K562 (cell line): ENCODE measurements around the gene CD19. TPM values are rescaled to one million over a fixed set of nuclear protein-coding genes. Genes with fewer than 3 reads are reported as not detected.

Experiments used
- ATAC-seq: fragments of 200-7000 bp; cut with Tn5 transposase; 3 replicates; pipeline ENCODE4 v1.9.1; 2020; ENCODE audit warnings: moderate library complexity
- BruUV-seq: library from RNA; stranded (reverse); fragments of 400-500 nt; replicated peaks from 2 replicates; lab custom pipeline; 2021; lab: Mats Ljungman, UMichigan
- CTCF ChIA-PET: fragments of 300-600 bp; formaldehyde crosslinking; extraction: SDS; loops from one replicate; lab custom pipeline; 2021; ENCODE audit warnings: low intra/inter-chr PET ratio; lab: Yijun Ruan, JAX
- POLR2A ChIA-PET: fragments of 300-600, 350-650 bp; sonication (Branson Sonifier 250); formaldehyde crosslinking; extraction: SDS; loops from one replicate; lab custom pipeline; 2021; ENCODE audit warnings: antibody characterized with exemption, inconsistent platforms; lab: Yijun Ruan, JAX
- DNase-seq, 4 experiments: peaks; one replicate each; pipeline versions ENCODE4 v3.0.0 to v3.0.0-alpha.2; 2011 to 2018; ENCODE audit warnings: low spot score in 3 of 4, mixed read lengths in 3 of 4; ENCODE audit errors: extremely low read depth in 1 of 4
- FAIRE-seq: peaks from 2 replicates; lab custom pipeline; 2011; peaks lifted over from hg19 to GRCh38; lab: Jason Lieb, UNC
- H2AFZ ChIP-seq: 2 replicates; pipeline ENCODE4 v1.6.0; 2011; ENCODE audit warnings: low read depth, low read length, control low read depth, inconsistent platforms
- H3K27ac ChIP-seq: fragments of 200-600 bp; 3 replicates; pipeline ENCODE4 v1.8.0; 2011; ENCODE audit warnings: low read depth, mild to moderate bottlenecking, control low read depth, inconsistent platforms, low read length, moderate library complexity, mixed read lengths; ENCODE audit errors: extremely low read depth
- H3K27me3 ChIP-seq, 2 experiments: fragments of 300-600 bp in 1 of 2; 2 replicates in 1 of 2; 3 replicates in 1 of 2; pipeline versions ENCODE4 v1.6.0 to v1.8.0; 2011; ENCODE audit warnings: inconsistent platforms in 2 of 2, low read length in 2 of 2, mild to moderate bottlenecking in 1 of 2, mixed read lengths in 1 of 2, moderate library complexity in 1 of 2; ENCODE audit not compliant: control insufficient read depth in 2 of 2, insufficient read depth in 2 of 2
- H3K36me3 ChIP-seq: fragments of 300-600 bp; 3 replicates; pipeline ENCODE4 v1.8.0; 2011; ENCODE audit warnings: mild to moderate bottlenecking, low read length, inconsistent platforms; ENCODE audit not compliant: control insufficient read depth, insufficient read depth
- H3K4me1 ChIP-seq, 2 experiments: fragments of 200-600 bp in 1 of 2; replicated peaks in 1 of 2; 2 replicates in 1 of 2; 3 replicates in 1 of 2; pipeline versions ENCODE4 v1.5.1 to v1.8.0; 2011; ENCODE audit warnings: inconsistent platforms in 2 of 2, low read length in 2 of 2, mild to moderate bottlenecking in 1 of 2, mixed read lengths in 1 of 2, moderate library complexity in 1 of 2; ENCODE audit not compliant: control insufficient read depth in 2 of 2, insufficient read depth in 2 of 2
- H3K4me2 ChIP-seq: 2 replicates; pipeline ENCODE4 v1.6.1; 2011; ENCODE audit warnings: low read length, control low read depth, inconsistent platforms, mixed read lengths; ENCODE audit not compliant: insufficient read depth
- H3K4me3 ChIP-seq: fragments of 200-600 bp; sonication (generic), shearing (Covaris generic); 2 replicates; pipeline ENCODE4 v1.5.1; 2016; ENCODE audit warnings: control low read depth, inconsistent platforms
- H3K79me2 ChIP-seq: fragments of 200-600 bp; 3 replicates; pipeline ENCODE4 v1.8.0; 2011; ENCODE audit warnings: low read length, inconsistent platforms; ENCODE audit not compliant: control insufficient read depth, insufficient read depth
- H3K9ac ChIP-seq, 2 experiments: 2 replicates each; pipeline versions ENCODE4 v1.6.0 to v1.6.1; 2011; ENCODE audit warnings: low read depth in 2 of 2, low read length in 2 of 2, control low read depth in 1 of 2, inconsistent platforms in 1 of 2, mild to moderate bottlenecking in 1 of 2, mixed read lengths in 1 of 2; ENCODE audit not compliant: insufficient read depth in 1 of 2
- H3K9me1 ChIP-seq: one replicate; pipeline ENCODE4 v1.6.0; 2011; ENCODE audit warnings: inconsistent platforms, mild to moderate bottlenecking, low read length, moderate library complexity; ENCODE audit not compliant: control insufficient read depth, insufficient read depth
- H3K9me3 ChIP-seq: replicated peaks from 2 replicates; pipeline ENCODE4 v1.5.1; 2011; ENCODE audit warnings: low read depth, low read length, inconsistent platforms; ENCODE audit not compliant: control insufficient read depth, insufficient read depth
- H4K20me1 ChIP-seq: replicated peaks from 2 replicates; pipeline ENCODE4 v1.6.1; 2011; ENCODE audit warnings: low read length, inconsistent platforms, mixed read lengths; ENCODE audit not compliant: control insufficient read depth, insufficient read depth
- CEBPB ChIP-seq: fragments of 450-650 bp; IDR thresholded peaks from 2 replicates; pipeline ENCODE4 v1.6.1; 2016; ENCODE audit warnings: missing genetic modification characterization, missing compliant biosample characterization
- CEBPG ChIP-seq, 3 experiments: fragments of 200-800 bp in 1 of 3; sonication (Bioruptor generic) in 1 of 3; sonication (generic) in 1 of 3; formaldehyde crosslinking in 1 of 3; IDR thresholded peaks in 2 of 3; conservative IDR thresholded peaks in 1 of 3; 2 replicates each; pipeline versions ENCODE4 v1.6.1 to v1.8.0; 2016 to 2022; ENCODE audit warnings: missing compliant biosample characterization in 2 of 3, missing genetic modification characterization in 2 of 3, mild to moderate bottlenecking in 1 of 3, missing genetic modification reagents in 1 of 3
- PHF8 ChIP-seq: fragments of 200-600 bp; sonication (generic); IDR thresholded peaks from 2 replicates; pipeline ENCODE4 v1.6.1; 2012; ENCODE audit warnings: mixed run types, mild to moderate bottlenecking, inconsistent platforms, low read length, moderate library complexity, borderline replicate concordance
- RHOXF2B ChIP-seq: fragments of 250-450 bp; sonication (Bioruptor Pico); conservative IDR thresholded peaks from 2 replicates; pipeline ENCODE4 v1.5.1; 2021
- ZNF239 ChIP-seq: fragments of 250-450 bp; sonication (Bioruptor Pico); IDR thresholded peaks from 2 replicates; pipeline ENCODE4 v1.4.0; 2020; ENCODE audit warnings: mild to moderate bottlenecking
- ZNF449 ChIP-seq: fragments of 250-450 bp; sonication (Bioruptor Pico); IDR thresholded peaks from 2 replicates; pipeline ENCODE4 v1.8.0; 2022; ENCODE audit warnings: moderate library complexity, mild to moderate bottlenecking, inconsistent platforms
- WGBS: fragments of 100-300 bp; shearing (Covaris generic); methylation state at CpG from one replicate; pipeline ENCODE4 v1.1.6; 2016; ENCODE audit warnings: low coverage, mixed read lengths; ENCODE audit not compliant: insufficient coverage; ENCODE audit errors: missing lambda C conversion rate; 5-methylcytosine and 5-hydroxymethylcytosine counted together
- in situ Hi-C: fragments of 300-500 bp; cut with MboI; formaldehyde crosslinking; loops from 4 replicates; pipeline ENCODE4 v1.15.0; 2018; ENCODE audit warnings: inconsistent platforms, mixed read lengths
- intact Hi-C: fragments of 100-400 bp; cut with micrococcal nuclease; formaldehyde crosslinking; loops from 2 replicates; pipeline ENCODE4 v1.14.2; 2022
- polyA plus RNA-seq, 8 experiments: library from polyadenylated mRNA; depleted of rRNA in 4 of 8; stranded (reverse) in 5 of 8; unstranded in 3 of 8; fragments of >200 nt; fragmentation: Nextera tagmentation in 2 of 8; fragmentation: Illumina TruSeq in 1 of 8; extraction: Ambion mirVana in 2 of 8; extraction: Trizol in 1 of 8; gene quantifications; 2 replicates each; pipeline versions ENCODE4 v1.2.1 to v1.2.3, GENCODE V29; 2011 to 2014; ENCODE audit warnings: inconsistent platforms in 1 of 8, missing spikeins in 1 of 8
- total RNA-seq, 7 experiments: library from RNA; depleted of rRNA in 6 of 7; stranded (reverse); fragments of >200 nt in 6 of 7; fragmentation: Illumina TruSeq in 2 of 7; extraction: Trizol in 2 of 7; gene quantifications; 2 replicates each; pipeline versions ENCODE4 v1.2.1 to v1.2.3, GENCODE V29; 2011 to 2021; ENCODE audit warnings: low replicate concordance in 1 of 7

Gene CD19
- total and polyA plus RNA-seq, 9 of the 15 experiments (the other 6 are each of a cell fraction or from before 2014, with no cell fraction given), result 0.27 to 3.7 (median 2.0) TPM; not detected in 1

GRCh38 chr16:28964072-28964471, 32.3 kb downstream of the CD19 start:
- ChIA-PET POLR2A (interaction anchor here (0.7 to 0.8 kb wide), 2 partner anchors 10 to 14 kb away, joined by 3 to 4 read pairs; no protein-coding TSS in a partner anchor), CTCF (no interaction called here)
- no peak for ATAC-seq
- in situ Hi-C loops, result loop anchor here (25.0 kb wide), 1 partner anchor 302 kb away; no protein-coding TSS in a partner anchor
- H3K4me2 ChIP-seq, result no peak overlapping the region
- H3K79me2 ChIP-seq, result no peaks in the 10 kb centered on the region
- H3K36me3 ChIP-seq, result peaks cover 56% of the 10 kb centered on the region
- H3K27me3 ChIP-seq, result no peaks in the 10 kb centered on the region
- FAIRE-seq, result no peak
- H3K4me1 ChIP-seq, result no peaks in the 10 kb centered on the region
- H3K9me1 ChIP-seq, result no peaks in the 10 kb centered on the region
- no peak overlapping the region for H3K9ac ChIP-seq
- no peak overlapping the region for H3K4me3 ChIP-seq
- no peak for DNase-seq
- 94% methylated on average over 3 of the region's 3 CpGs for WGBS
- BruUV-seq, result no TSS peak
- no peak overlapping the region for H3K27ac ChIP-seq
- intact Hi-C loops, result no loop called here
- 0 out of 2 replicates have a peak, but pooled peaks cover 2% of the 10 kb centered on the region for H4K20me1 ChIP-seq
- H3K9me3 ChIP-seq, result no peaks in the 10 kb centered on the region
- H2AFZ ChIP-seq, result no peak overlapping the region
- TF ChIP-seq ZNF449 (CRISPR knock-in tag) (no peak), RHOXF2B (no peak), ZNF239 (CRISPR knock-in tag) (no peak)
- TF ChIP-seq, all 486 proteins: peak for 0

GRCh38 chr16:28964496-28964895, 32.7 kb downstream of the CD19 start:
- in situ Hi-C loops, result loop anchor here (25.0 kb wide), 1 partner anchor 302 kb away; no protein-coding TSS in a partner anchor
- Histone ChIP-seq H3K9me1 (no peaks in the 10 kb centered on the region), H3K36me3 (peaks cover 52% of the 10 kb centered on the region), H3K4me3 (no peak overlapping the region), H2AFZ (no peak overlapping the region), H3K79me2 (no peaks in the 10 kb centered on the region), H3K4me2 (no peak overlapping the region), H3K9me3 (no peaks in the 10 kb centered on the region), H4K20me1 (no peaks in the 10 kb centered on the region)
- no peak for FAIRE-seq
- TF ChIP-seq CEBPB (tag) (peak; percentile 89), PHF8 (no peak), CEBPG (CRISPR knock-in tag; IDR thresholded peaks at IDR 0.05) (0 out of 2 replicates have a peak, but pooled peaks have one; percentile 48), CEBPG (tag; conservative IDR thresholded peaks at IDR 0.05 in 1 of 2, IDR thresholded peaks at IDR 0.05 in 1 of 2) (peak; percentile 71 to 80)
- TF ChIP-seq, all 486 proteins: peak for 2
- intact Hi-C loops, result no loop called here
- POLR2A ChIA-PET, result no interaction called here
- no peak for DNase-seq
- Histone ChIP-seq H3K4me1 (no peaks in the 10 kb centered on the region), H3K9ac (no peak overlapping the region), H3K27ac (no peak overlapping the region), H3K27me3 (no peaks in the 10 kb centered on the region)
- BruUV-seq, result no TSS peak
- 70% methylated on average over 2 of the region's 2 CpGs for WGBS
- CTCF ChIA-PET, result no interaction called here
- ATAC-seq, result no peak
